DMS114 treated with DMSO at 0.1 percent for 48 hours (cell line): ENCODE measurements around the gene EDDM13.
"Not testable (repeated sequence)": the region's sequence is repeated elsewhere in the genome, so short reads cannot be mapped to it uniquely, and the experiment has no call there.

Source experiments
- DNase-seq: peaks from one replicate; lab custom pipeline; 2025; ENCODE audit not compliant: unreplicated experiment; lab: John Stamatoyannopoulos, UW

The EDDM13 gene, protein sequence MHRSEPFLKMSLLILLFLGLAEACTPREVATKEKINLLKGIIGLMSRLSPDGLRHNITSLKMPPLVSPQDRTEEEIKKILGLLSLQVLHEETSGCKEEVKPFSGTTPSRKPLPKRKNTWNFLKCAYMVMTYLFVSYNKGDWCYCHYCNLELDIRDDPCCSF

DNA sequence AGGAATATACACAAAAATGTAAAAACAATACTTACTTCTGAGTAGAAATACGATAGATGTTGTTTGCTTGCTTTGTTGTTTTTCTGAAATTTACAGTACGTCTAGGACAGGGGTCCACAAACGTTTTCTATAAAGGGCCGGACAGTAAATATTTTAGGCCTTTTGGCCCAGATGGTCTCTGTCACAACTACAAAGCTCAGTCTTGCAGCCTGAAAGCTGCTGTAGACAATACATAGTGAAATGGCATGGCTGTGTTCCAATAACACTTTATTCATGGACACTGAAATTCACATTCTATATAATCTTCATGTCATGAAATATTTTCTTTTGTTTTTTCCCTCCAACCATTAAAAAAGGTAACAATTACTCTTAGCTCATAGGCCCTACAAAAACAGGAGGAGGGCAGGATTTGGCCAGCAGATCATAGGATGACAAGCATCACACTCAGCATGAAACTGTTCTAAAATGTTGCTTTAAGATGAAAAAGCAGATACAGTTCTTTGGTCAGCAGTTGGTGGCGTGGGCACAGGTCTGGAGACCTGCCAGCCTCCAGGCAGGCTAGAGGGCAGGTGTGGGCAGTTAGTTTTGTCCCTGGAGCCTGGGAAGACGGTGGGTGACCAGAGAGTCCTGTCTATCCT, at the start of gene EDDM13:
Gene EDDM13 (plus strand): TSS at position 588 of the 638 bp plus-strand sequence. CDS start 87 bp downstream, outside the sequence.
- no peak for DNase-seq

DNA sequence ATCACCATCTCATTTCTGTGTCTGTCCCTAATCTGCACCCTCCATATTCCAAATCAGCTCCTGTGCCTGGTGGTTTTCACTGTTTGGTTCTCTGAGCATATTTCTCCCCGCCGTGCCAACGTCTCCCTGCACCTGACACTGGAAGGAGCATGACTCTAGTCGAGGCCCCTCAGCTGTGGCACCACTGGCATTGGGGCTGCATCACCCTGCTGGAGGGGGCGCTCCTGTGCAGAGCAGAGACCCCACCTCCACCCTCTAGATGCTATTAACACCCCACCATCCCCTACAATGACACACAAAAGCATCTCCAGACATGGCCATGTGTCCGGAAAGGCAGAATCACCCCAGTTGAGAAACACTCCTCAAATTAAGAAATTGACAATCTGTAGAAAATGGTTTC, 49.6 kb upstream of the EDDM13 start:
- no peak for DNase-seq

DNA sequence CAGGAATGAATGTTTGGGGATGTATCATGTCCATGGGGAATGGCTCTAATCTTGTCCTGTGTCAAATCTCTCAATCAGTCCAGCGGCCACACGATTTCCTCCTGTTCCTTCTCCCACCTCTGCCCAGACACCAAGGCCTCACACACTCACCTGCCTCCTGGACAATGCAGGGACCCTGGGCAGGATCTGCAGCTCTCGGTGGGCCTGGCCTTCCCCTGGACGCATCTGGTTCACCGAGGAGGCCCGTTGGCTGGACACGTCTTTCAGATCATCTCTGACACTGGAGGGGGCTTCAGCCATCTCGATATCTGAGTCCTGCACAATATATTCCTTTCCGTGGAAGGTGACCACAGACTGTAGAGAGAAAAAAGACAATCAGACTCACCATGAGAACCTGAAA, 49.1 kb upstream of the EDDM13 start:
- DNase-seq, result no peak

DNA sequence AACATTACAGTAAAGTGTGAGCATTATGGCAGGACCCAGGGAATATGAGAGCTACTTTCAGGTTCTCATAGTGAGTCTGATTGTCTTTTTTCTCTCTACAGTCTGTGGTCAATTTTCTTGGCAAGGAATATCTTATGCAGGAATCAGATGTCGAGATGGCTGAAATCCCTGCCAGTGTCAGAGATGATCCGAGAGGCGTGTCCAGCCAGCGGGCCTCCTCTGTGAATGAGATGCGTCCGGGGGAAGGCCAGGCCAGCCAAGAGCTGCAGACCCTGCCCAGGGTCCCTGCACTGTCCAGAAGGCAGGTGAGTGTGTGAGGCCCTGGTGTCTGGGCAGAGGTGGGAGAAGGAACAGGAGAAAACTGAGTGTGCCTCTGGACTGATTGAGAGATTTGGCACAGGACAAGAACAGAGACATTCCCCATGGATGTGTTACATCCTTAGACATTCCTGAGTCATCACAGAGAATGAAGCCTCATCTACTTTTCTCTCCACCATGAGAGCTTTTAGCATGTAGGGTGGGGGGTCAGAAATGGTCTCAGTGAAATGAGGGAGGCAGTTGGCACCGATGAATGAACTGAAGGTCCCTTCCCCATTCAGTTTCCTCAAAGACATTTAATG, 27.3 kb upstream of the EDDM13 start:
- no peak for DNase-seq

DNA sequence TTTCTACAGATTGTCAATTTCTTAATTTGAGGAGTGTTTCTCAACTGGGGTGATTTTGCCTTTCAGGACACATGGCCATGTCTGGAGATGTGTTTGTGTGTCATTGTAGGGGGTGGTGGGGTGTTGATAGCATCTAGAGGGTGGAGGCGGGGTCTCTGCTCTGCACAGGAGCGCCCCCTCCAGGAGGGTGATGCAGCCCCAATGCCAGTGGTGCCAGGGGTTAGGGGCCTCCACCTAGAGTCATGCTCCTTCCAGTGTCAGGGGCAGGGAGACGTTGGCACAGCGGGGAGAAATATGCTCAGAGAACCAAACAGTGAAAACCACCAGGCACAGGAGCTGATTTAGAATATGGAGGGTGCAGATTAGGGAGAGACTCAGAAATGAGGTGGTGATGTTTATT, 26.8 kb upstream of the EDDM13 start:
- not testable (repeated sequence) for DNase-seq

DNA sequence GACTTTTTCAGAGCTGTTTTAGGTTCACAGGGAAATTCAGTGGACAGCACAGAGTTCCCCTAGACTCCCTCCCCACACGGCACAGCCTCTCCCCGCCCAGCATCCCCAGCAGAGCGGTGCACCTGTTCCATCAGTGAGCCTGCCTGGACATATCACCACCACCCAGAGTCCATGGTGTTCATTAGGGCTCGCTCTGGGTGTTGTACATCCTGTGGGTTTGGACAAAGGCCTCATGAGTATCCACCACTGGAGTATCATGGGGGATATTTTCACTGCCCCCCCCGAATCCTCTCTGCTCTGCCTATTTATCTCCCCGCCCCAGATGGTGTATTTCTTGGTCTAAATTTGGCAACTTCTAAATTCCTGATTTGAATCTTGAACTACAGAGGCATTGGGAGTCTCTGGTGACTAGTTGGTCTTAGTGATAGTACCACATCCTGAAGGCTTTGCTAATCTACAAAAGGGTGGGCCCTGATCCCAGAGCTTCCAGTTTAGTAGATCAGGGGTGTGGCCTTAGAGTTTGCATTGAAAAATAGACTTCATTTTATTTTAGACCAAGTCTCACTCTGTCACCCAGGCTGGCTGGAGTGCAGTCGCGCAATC, 23.7 kb upstream of the EDDM13 start:
- not testable (repeated sequence) for DNase-seq

DNA sequence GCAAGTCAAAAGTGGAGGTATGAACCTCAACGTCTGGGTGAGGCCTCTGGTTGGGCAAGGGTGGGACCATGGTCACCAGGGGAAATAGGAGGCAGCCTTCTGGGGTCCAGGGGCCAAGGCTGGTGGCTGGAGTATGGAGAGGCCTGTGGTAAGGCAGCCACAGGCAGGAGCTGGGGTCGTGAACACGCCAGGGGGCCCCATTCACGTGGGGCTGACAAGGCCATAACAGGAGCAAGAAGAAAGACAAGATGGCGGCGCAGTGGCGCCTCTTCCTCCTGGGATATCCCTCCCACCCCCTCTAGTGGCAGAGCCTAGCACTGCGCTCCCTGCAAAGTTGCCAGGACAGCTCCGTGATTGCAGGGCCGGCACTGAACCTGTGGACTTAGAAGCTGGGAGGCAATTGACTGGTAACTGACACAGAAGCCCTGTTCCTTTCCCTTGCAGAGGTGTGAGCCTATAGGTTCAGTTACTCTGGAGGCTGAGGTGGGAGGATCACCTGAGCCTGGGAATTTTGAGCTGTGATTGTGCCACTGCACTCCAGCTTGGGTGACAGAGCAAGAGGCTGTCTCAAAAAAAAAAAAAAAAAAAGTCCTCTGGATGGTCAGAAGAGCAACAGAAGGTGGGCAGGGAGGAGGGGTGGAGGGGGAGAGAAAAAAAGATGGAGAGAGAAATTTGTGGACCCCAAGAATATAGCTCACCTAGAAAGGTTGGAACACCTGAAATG, 19.7 kb upstream of the EDDM13 start:
- DNase-seq, result peak; percentile 65

DNA sequence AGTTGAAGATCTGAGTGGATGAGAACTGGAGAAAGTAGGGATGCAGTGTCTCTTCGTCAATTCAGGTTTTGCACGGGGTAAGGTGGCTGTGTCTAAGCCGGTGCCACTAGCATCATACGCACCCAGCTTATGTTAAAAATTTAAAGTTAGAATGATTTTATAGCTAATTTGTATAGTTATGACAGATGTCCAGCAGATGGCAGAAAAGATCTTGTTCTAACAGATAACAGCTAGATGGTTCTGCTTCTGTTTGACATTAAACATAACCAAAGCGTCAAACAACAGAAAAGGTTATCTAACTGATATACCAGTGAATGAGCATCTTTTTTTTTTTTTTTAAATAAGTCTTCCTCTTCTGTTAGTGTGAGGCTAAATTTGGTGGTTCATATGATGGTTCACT, 18.8 kb upstream of the EDDM13 start:
- DNase-seq, result peak; percentile 57

DNA sequence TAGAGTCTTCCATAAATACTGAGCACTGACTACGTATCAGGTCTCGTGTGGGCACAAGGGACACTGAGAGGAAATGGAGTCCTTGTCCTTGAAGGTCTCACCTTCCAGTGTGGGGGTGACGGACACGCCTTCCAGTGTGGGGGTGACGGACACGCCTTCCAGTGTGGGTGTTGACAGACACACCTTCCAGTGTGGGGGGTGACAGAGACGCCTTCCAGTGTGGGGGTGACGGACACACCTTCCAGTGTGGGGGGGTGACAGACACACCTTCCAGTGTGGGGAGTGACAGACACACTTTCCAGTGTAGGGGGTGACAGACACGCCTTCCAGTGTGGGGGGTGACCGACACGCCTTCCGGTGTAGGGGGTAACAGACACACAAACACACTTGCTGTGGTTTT, 14.3 kb upstream of the EDDM13 start:
- no peak for DNase-seq

DNA sequence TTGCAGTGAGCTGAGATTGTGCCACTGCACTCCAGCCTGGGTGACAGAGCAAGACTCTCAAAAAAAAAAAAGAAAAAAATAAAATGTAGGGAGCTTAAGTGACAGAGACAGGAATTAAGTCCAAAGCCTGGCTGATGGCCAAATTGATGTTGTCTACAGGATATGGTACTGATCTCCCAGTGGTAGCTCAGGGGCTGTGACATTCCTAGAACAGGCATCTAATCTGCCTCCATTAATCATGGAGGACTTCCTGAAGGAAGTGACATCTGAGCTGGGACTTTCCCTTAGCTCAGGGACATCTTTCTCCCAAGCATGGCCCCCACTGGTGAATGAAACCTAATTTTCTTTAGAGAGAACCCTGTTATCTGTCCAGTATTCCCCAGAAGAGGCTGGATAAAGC, 11.4 kb upstream of the EDDM13 start:
- no peak for DNase-seq

DNA sequence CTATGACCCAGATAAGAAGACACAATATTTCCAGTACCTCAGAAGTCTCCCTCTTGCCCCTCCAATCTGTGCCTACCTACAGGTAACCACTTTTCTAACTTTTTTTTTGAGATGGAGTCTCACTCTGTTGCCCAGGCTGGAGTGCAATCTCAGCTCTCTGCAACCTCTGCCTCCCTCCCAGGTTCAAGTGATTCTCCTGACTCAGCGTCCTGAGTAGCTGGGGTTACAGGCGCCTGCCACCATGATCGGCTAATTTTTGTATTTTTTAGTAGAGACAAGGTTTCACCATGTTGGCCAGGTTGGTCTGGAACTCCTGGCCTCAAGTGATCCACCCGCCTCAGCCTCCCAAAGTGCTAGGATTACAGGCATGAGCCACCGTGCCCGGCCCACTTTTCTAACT, 10.6 kb upstream of the EDDM13 start:
- DNase-seq, result not testable (repeated sequence)

DNA sequence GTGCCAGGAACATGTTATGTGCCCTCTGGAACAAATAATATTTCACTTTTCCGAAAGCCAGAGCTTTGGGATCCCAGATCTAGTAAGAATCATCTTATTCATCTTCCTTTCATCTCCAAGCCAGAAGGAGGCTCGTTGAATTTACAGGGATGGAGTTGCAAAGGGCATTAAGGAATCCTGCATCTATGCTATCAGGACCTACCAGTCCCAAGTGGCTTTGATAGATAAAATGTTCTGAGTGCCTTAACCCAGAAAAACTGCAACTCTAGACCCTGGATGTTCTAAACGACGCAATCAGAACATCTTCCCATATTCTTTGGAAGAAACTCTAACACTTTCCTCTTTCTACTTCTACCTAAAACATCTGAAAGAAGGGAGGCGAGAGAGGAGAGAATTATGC, 9.2 kb upstream of the EDDM13 start:
- no peak for DNase-seq

DNA sequence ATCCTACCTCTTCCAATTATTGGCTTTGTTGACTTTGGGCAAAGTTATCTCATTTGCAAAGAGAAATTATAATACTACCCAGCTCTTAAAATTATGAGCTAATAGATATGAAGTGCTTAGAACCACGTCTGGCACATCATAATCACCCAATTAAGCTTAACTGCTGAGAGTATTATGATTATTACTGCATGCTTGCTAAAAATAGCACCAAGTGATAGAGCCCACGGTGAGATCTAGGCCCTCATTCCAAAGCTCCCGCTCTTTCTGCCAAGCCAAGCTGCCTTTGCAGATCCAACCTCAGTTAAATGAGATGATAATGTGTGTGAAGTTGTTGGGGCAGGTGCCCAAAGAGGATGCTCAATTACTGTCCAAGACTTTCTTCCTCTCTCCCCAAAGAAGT, 6.5 kb upstream of the EDDM13 start:
- DNase-seq, result no peak

DNA sequence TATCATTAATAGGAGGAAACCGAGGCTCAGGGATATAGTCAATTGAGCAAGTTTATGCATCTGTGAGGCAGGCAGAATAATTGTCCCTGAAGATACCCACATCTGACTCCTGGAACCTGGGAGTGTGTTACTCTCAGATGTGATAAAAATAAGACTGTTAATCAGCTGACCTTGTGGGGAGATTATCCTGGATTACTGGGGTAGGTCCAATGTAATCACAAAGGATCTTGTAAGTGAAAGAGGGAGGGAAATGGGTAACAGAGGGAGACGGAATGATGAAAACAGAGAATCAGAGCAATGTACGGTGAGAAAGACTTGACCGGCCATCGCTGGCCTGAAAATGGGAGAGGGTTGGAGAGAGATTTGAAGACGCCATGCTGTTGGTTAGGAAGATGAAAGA, 3.2 kb upstream of the EDDM13 start:
- no peak for DNase-seq

DNA sequence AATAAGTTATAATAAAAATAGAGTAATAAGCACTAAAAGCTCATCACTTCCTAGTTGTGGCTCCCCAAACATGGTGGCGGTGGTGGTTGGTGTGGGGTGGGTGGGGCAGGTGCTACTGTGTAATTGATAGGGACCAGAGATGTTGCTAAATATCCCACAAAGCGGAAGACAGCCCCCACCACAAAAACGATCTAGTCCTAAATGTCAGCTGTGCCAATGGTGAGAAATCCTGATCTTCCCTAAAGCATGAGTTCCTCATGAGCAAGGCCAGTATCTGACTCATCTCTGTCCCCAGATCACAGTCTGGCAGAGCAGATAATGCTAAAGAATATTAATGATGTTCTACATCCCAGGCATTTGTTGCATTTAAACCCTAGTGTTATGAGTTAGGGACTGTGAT, 1.9 kb upstream of the EDDM13 start:
- no peak for DNase-seq

DNA sequence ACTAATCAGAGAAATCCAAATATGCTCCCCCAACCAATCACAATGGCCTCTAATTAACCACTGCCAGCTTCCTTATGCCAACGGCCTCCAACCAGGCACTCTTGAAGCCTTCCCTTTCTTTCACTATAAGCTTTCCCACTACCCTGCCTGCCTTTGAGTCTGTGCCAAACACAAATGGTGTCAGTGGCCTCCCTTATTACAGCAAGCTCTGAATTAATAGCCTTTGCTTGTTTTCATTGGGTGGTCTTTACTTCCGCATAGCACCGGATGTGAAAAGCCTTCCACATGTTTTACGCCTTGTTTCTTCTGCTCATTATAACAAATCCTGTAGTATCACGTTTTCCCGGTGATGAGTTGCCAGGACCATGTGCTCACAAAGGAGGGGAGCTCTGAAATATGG, 1.4 kb upstream of the EDDM13 start:
- DNase-seq, result no peak

DNA sequence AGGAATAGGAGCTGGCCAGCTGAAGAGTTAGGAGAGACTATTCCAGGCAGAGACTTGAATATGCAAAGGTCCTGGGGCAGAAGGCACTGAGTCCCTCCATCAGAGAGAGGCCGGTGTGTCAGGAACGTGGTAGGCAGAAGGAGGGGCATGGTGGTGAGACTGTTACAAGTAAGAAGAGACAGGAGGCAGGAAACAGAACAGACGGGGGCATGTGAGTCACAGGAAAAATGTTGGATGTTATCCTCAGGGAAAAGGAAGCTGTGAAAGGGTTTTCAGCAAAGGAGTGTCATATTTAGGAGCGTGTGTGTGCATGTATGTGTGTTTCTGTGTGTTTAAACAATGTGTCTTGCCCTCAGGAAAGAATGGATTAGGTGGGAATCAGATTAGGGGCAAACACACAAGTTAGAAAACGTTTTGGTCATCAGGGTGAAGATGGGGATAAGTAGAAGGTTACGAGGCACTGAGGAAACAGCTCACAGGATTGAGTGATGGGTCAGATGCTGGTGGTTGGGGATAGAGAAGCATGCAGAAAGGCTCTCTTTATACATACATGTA, 1.1 kb downstream of the EDDM13 start:
- no peak for DNase-seq

DNA sequence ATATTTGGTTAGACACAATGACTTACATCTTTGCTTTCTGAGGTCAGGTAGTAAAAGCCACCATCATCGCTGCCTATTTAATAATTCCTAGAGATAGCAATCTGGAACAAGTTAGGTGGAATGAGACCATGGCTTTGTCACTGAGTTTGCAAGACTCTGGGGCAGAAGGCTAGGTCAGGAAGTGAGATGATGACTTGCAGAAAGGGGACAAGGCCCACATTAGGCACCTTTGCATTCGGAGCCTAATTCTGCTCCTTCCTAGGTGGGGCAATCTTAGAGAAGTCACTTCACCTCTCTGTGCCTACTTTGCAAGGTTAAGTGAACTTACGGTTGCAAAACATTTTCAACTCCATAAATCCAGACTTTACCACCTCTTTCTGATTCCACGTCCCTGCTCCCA, 10.3 kb downstream of the EDDM13 start:
- DNase-seq, result no peak

DNA sequence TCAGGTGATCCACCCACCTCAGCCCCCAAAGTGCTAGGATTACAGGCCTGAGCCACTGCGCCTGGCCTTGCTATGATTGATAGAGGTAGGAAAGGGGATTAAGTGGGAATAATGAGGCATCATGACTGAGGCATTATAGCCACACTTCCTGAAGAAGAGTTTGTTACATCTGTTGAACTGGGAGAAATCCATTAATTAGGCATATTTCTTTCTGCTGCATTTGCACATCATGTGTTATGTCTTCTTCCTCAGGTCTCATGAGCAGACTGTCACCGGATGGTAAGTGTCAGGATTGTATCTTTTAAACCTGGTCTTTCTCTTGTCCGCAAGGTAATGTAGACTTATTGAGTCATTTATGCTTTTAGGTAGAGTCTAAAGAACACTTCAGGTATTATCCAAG, 12.2 kb downstream of the EDDM13 start:
- no peak for DNase-seq

DNA sequence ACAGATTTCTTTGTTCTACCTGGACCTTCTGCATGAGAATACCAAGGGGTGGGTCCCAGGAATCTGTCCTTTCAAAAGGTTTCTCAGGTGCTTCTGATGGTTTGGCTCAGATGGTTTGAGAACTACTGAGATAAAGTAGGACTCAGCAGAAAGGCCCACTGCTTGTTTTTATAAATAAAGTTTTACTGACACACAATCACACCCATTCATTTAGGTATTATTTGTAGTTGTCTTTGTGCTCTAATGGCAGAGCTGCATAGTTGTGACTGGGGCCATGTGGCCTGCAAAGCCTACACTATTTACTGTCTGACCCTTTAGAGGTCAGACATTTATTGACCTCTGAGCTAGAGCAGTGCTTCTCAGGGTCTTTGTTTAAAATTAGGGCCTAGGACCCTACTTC, 17.6 kb downstream of the EDDM13 start:
- DNase-seq, result no peak

DNA sequence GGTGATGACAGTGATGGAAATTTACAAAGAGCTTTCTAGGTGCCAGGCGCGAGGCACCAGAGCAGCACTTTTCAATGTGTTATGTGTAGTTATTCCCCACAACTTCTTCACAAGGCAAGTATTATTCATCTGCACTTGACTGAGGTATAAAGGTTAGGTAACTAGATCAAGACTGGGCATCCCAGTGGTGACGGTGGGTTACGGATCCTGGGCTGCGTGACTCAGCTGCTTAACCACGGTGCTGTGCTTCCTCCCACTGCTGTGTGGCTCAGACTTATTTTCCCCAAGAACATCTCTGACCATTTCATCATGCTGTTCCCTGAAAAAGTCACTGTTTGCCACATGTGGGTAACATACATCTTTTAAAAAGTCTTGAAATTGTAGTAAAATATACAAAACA, 19.3 kb downstream of the EDDM13 start:
- no peak for DNase-seq
